HG03457 (cell line): Measurements from ENCODE around the gene CLEC16A.
"Not testable (repeated sequence)": the region's sequence is repeated elsewhere in the genome, so short reads cannot be mapped to it uniquely, and the experiment has no call there.

Source experiments
- ATAC-seq: cut with Tn5 transposase; IDR thresholded peaks from one replicate; pipeline ENCODE4 v1.9.1; 2021; ENCODE audit warnings: moderate number of reproducible peaks; ENCODE audit not compliant: unreplicated experiment

The CLEC16A gene

GRCh38 chr16:10925285-10925684, 19.1 kb upstream of the CLEC16A start:
- not testable (repeated sequence) for ATAC-seq

- ATAC-seq: no peak
Observed at GRCh38 chr16:10926094-10926493, 18.3 kb upstream of the CLEC16A start.

DNA sequence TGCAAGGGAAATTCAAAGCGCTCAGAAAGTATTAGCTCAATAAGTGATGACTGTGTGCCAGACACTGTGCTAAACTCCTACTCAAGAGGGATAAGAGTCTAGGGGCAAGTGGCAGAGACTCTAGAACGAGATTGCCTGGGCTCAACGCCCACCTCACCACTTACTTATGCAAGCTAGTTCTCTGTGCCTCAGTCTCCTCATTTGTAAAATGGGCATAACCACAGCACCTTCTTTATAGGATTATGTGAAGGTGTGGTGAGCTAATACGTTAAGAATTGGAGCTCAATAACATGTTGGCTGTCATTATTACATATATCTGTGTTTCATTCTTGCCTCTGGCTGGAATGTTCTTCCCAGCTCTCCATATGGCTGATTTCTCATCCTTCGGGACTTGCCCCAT, 17.5 kb upstream of the CLEC16A start:
- no peak for ATAC-seq

DNA sequence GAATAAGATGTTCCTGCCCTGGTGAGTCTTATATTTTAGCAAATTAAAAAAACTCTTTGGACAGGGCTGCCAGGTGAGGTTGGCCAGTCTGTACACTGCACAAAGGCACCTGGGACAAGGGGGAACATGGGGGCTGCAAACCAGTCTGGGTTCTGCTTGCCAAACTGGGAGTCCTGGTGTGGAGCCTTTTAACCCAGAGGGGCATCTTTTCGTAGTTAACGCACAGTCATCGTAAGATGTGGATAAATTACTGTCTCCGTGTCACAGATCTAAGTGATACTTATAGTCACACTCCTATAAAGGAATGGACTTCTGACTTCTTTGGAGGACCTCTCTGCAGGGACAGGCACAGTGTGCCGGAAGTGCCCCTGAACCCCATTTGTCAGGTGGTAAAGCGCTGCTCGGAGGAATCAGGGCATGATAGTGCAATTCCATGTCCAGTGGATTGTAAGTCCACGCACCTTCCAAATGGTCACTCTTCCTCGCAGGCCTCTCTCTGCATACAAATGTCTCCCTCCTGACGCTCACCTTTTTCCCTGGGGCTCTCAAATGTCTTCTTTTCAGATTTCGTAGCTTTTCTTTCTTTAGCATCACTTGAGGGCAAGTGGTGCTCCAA, 16.8 kb upstream of the CLEC16A start:
- ATAC-seq: no peak

GRCh38 chr16:10929097-10929496, 15.3 kb upstream of the CLEC16A start:
- not testable (repeated sequence) for ATAC-seq

- no peak for ATAC-seq
Observed at GRCh38 chr16:10929853-10930754, 14.3 kb upstream of the CLEC16A start.

DNA sequence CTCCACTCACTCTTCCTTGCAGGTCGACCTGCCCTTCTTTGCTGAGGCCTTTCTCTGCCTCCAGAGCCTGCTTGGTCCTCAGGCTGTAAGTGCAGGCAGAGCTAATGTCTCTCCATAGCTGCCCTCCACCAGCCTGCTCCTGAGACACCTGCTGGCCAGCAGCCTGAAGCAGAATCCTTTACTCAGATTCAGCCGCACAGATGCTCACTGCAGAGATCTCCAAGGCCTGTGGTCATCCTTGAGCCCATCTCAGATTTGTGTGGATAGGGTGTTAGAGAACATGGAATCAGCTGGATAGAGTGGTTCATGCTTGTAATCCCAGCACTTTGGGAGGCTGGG, 13.6 kb upstream of the CLEC16A start:
- ATAC-seq: no peak

- no peak for ATAC-seq
Observed at GRCh38 chr16:10931134-10931533, 13.2 kb upstream of the CLEC16A start.

GRCh38 chr16:10931977-10932632, 12.3 kb upstream of the CLEC16A start:
- no peak for ATAC-seq

DNA sequence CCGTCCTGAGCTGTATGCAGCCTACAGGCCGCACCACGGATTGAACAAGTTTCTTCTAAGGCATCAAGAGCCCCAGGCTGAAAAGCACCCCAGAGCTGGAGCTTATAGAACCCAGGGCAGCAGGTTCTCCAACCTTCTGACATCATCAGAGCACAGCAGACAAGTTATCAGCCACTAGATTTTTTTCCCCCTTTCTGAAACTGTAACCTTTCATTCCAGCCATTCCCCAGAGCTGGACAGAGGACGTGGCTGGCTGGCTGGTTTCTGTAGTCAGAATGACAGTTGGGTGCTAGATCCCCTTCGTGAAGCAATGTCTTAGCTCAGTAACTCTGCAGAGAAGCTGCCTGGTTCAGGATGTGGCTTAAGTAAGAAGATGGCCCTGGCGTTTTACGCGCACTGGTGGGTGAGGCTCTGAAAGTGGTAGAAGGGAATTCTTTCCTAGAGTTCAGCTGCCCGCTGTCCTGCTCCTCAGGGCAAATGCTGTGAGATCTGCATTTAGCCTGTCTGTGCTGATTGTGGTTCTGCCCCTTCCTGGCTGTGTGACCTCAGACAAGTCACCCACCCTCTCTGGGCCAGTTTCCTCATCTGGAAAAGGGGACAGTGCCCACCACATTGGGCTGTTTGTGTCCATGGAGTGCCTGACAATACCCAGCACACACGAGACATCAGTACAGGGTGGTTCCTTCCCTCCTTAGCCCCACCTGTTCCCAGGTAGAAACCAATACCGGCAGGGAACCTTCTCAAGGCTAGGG, 11.2 kb upstream of the CLEC16A start:
- no peak for ATAC-seq

DNA sequence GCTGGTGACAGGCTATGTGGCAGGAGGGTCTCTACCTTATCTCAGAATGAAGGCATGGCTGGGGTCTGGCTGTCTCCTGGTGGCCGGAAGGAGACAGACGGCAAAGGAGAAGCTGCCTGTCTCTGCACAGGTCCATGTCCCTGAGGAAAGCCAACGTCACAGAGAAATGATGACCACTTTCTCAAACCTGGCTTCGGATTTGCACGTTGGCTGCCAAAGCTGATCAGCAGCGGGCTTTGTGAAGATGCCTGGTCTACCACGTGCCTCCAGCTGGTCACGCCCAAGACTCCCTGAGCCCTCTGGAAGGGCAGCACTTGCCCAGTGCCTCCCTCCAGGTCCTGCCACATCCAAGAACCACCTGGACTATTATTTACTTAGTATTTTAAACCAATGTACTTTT, 10.5 kb upstream of the CLEC16A start:
- ATAC-seq: no peak

- no peak for ATAC-seq
Observed at GRCh38 chr16:10934325-10935107, 9.8 kb upstream of the CLEC16A start.

DNA sequence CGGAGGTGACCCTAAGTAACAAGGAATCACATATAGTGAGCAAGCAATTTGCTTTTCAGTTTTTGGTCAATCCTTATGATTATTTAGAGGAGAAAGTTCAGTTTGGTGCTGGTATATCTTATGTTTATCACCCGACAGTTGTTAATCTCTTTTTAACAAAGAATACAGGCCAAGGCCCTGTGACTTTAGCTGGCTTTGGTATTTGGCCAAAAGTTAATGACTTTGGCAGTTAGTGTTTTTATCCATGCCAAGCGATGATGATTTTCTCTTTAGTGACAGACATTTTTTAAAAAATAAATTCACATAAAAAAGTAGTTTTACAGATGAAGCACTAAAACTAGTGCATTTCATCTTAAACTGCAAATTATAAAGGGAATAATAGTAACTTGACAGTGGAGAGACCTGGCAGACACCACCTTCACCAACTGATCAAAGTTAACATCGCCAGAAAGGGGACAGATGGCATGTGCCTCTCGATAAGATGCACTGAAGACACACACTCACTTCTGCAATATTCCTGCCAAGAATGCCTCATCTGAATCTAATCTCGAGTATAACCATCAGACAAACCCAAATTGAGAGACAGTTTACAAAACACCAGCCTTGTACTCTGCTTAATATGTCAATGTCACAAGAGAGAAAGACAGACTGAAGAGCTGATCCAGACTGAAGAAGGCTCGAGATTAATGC, 9.0 kb upstream of the CLEC16A start:
- no peak for ATAC-seq

DNA sequence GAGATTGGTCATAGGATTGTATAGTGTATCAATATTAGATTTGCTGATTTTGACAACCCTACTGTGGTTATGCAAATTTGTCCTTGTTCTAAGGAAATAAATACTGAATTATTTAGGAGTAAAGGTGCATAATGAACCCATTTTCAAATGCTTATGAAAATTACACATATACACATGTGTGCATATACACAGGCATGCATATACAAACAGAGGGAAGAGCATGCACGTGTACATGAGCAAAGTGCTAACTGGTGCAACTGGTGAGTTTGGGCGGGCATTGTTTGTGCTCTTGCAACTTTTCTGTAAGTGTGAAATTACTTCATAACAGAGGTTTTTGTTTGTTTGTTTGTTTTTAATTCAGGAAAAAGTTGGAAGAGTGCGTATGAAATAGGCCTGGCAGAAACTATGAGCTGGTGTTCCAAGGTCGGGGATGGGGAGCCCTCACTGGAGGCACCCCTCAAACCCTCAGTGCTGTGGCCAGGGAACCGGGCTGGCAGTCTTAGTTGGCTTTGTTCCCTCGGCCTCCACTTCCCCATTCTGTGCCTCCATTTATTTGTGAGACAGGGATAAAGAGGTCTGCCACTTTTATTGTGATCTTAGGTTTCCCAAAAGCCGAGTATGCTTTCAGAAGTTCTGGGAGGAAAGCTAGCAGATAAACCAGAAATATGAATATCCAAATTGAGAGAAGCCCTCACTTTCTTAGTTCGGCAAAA, 7.9 kb upstream of the CLEC16A start:
- no peak for ATAC-seq

DNA sequence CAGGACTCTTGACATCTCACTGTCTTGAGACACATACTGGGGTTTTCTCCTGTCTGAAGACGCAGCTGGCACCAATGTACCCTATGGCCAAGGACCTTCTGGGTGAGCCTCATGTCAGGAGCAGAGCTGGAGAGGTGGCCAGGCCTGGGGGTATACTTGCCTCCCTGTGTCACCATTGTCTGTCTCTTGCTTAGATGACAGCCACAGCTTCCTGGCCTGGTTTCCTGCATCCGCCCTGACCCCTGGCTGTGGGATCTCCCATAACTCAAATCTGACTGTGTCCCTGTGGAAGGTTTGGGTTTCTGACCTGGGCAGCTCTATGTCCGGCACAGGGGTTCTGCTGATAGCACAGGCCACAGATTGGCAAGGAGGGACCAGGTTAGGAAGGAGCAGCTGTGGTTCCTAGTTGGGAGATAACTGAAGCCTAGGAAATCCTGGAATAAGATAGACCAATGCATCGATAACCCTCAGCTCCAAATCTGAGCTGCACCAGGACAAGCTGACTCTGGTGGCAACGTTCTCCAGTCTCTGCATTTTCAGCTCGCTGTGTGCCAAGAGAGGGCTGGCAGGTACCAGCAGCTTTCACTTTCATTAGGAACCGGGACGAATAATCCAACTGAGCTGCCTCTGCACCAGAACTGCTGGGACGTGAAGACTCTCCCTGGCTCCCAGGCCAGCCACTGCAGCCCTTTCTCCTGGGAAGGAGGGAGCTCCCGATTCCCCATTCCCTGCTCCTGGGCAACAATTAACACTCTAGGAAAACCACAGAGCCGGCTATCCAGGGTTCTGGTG, 7.1 kb upstream of the CLEC16A start:
- ATAC-seq: no peak

- no peak for ATAC-seq
Observed at GRCh38 chr16:10938321-10938720, 6.0 kb upstream of the CLEC16A start.

DNA sequence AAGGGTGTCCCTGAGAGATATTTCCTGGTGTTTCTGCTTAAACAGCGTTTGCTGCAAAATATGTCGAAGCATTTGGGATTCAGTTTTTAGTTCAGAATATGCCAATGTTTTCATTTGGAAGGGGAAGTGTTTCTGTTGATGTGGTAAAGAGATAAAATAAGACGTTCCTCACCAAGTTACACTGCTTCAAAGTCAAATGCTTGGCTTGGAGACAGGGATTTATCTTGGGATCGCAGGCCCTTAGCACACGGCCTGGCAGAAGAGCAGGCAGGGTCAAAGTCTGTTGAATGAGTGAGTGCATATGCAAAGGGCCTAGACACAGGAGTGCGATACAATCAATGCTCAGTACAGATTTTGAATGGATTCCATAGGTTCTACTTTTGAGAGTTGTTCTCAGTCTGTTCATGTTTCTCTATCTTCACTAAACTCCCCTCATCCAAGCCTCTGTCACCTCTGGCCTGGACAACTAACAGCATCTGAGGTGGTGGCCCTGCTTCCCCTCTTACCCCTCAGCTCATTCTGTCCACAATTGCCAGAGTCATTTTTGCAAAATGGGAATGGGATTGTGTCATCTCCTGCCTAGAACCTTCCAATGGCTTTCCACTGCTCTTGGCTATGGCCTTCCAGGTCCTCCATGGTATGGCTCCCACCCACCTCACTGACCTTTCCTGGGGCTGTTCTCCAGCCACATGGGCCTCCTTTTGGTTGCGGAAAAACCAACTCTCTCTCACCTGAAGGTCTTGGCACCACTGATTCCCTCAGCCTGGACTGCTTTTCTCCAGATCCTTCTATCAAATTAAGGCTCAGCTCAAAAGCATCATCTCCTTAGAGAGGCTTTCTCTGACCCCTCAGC, 5.3 kb upstream of the CLEC16A start:
- ATAC-seq: no peak
